ENCODE data around the gene AKIRIN2.
A peak's percentile ranks its signal among the peaks of the same experiment; 100 is the strongest.

The AKIRIN2 gene

DNA sequence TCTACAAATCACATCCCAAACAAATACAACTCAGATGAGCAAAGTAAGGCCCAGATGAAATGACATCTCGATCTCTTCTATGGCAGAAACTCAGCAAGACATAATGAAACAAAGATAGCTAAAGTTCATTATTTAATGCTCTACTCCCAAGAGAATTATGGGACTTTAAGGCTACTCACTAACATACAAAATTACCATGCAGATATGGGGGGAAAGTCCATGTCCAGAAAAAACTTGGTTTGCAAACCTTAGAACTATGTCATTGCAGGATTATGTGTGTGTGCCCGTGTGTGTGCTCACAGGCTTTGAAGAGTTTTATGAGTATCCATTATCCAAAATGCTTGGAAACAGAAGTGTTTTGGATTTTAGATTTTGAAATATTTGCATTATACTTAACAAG lies 34.0 kb downstream of the AKIRIN2 start:
- no peak for DNase-seq (ENCODE audit: low read depth)
- TF ChIP-seq, protein P1, sequence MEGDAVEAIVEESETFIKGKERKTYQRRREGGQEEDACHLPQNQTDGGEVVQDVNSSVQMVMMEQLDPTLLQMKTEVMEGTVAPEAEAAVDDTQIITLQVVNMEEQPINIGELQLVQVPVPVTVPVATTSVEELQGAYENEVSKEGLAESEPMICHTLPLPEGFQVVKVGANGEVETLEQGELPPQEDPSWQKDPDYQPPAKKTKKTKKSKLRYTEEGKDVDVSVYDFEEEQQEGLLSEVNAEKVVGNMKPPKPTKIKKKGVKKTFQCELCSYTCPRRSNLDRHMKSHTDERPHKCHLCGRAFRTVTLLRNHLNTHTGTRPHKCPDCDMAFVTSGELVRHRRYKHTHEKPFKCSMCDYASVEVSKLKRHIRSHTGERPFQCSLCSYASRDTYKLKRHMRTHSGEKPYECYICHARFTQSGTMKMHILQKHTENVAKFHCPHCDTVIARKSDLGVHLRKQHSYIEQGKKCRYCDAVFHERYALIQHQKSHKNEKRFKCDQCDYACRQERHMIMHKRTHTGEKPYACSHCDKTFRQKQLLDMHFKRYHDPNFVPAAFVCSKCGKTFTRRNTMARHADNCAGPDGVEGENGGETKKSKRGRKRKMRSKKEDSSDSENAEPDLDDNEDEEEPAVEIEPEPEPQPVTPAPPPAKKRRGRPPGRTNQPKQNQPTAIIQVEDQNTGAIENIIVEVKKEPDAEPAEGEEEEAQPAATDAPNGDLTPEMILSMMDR (conservative IDR thresholded peaks at IDR 0.05; ENCODE audit: low read depth, low read length) = no peak

DNA sequence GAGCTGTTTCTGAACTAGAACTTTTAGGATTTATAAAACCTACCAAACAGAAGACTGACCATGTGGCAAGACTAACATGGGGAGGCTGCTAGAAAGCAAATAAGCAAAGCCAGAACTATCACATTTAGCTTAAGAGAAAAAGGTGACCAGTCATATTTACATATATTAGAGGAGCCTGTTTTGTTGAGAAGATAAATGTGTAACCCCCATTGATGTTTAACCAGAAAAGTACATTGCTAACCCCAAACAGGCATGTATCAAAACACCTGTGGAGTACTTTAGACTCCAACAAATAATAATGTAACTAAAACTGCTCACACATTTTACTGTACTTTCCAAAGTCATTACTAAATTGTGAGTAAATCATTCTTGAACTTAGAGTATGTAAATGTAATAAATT lies 35.0 kb downstream of the AKIRIN2 start:
- TF ChIP-seq, protein P1 (conservative IDR thresholded peaks at IDR 0.05; ENCODE audit: low read depth, low read length) = no peak
- H3K4me3 ChIP-seq (ENCODE audit: low read depth, low read length) = no peak overlapping the region
- no peak for DNase-seq (ENCODE audit: low read depth)

More for the DNA sequence above, 34.0 kb downstream of the AKIRIN2 start:
- no peak overlapping the region for H3K4me3 ChIP-seq (ENCODE audit: low read depth, low read length)

DNA sequence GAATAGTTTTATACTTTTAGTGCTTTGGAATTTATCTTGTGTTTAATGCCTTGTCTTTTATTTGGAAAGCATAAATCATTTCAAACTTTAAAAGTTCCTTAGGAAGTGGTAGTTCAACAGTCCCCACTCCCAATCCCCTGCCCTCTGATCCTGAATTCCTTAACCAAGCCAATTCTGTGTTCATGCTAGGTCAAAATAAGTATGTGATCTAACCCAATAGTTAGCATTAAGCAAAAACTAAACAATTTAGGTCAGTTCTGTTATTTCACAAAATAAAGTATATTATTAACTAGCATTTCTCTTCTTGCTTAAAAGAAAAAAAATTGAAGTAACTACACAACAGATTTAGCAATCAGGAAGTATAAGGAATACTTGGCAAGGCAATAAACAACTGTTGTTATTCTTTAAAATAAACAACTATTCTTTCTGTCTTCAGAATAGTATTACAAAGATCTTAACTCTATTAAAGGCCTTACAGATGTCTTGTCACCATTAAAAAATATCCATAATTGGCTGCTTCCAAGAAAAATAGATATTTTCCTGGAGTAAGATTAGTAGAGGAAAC lies 37.0 kb downstream of the AKIRIN2 start:
- TF ChIP-seq, protein P1 (conservative IDR thresholded peaks at IDR 0.05; ENCODE audit: low read depth, low read length) = no peak

DNA sequence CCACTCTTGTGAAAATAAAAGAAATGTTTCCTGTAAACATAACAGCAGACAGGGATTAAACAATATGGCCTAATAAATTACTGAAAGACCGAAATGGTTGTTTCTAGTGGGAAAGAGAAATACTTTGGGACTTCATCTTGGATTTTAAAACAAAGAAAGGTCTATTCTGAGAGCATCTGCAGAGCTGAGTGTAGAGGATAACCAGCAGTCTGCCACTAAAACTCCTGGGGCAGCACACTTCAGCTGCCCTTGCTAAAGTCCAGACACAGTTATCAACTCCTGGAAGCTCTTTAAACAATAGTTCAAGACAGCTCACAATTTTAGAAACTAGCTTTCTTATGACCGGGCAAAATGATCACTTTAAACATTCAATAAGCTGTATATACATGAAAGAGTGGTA lies 38.6 kb downstream of the AKIRIN2 start:
- DNase-seq (ENCODE audit: low read depth) = no peak
- TF ChIP-seq, protein P1 (conservative IDR thresholded peaks at IDR 0.05; ENCODE audit: low read depth, low read length) = no peak
- H3K4me3 ChIP-seq (ENCODE audit: low read depth, low read length) = no peak overlapping the region

More for the DNA sequence above, 37.0 kb downstream of the AKIRIN2 start:
- no peak overlapping the region for H3K4me3 ChIP-seq (ENCODE audit: low read depth, low read length)
- no peak for DNase-seq (ENCODE audit: low read depth)

DNA sequence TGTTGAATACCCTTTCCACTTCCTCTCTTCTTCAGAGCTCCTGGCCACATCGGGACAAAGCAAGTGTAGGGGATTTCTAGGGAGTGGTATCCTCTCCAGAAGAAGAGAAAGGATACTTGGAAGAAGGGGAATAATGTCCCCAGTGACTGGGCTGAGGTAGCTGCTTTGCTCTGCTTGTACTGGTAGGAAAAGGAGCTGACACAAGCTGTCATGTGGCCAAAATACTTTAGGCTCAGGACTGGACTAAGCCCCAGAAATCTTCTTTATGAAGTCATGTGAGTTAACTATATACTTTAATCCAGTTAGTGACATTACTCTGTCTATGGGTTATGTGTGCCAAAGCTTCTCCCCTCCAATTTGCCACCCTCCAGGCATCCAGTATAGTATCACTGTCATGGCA lies 40.5 kb downstream of the AKIRIN2 start:
- no peak overlapping the region for H3K4me3 ChIP-seq (ENCODE audit: low read depth, low read length)
- DNase-seq (ENCODE audit: low read depth) = peak; percentile 39
- TF ChIP-seq, protein P1 (conservative IDR thresholded peaks at IDR 0.05; ENCODE audit: low read depth, low read length) = no peak

DNA sequence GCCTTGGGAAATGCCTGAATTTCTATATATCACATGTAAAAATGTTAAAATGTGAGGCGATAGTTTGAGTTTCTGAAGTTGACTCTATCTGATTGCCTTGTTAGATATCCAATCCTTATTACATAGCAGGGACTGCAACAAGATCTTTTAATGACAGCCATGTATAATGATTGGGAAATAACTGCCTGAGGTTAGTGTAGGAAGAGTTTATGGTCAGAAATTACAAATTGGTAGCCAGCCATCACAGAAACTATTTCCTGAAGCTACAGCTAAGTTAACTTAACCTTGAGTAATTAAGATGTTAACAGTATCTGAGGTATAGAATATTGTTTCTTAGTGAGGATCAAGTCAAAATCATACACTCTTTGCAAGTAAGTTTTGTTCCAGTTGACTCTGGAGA lies 41.0 kb downstream of the AKIRIN2 start:
- no peak overlapping the region for H3K4me3 ChIP-seq (ENCODE audit: low read depth, low read length)
- peak; percentile 61 for DNase-seq (ENCODE audit: low read depth)
- TF ChIP-seq, protein P1 (conservative IDR thresholded peaks at IDR 0.05; ENCODE audit: low read depth, low read length) = no peak

DNA sequence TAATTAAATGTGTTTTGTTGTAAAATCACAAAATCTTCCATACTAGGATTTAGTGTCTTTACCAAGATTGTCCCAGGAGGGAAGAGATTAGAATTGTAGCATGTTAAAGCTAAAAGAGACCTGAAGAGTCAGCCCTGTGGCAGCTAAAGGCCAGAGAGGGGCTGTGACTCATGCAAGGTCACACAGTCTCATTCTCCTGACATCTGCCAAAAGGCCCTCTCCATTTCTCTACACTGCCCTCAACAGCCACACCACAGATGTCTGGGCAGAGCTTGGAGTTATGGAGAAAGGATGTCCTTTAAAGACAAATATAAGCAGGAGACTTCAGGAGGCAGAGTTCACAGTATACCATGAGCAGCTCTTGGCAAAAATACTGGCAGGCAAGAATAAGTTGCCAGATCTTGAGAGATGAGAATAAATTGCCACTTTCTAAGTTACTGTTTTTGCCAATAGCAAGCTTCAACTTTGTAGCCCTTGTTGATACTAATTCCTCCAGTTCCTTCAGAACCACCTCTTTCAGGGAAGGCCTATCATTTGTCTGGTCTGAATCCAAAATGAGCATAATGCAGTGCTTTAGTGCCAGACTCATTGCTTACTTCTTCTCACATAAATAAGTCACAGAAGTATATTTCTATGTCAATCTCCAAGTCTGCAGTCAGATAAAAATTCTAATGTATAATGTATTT lies 41.7 kb downstream of the AKIRIN2 start:
- no peak overlapping the region for H3K4me3 ChIP-seq (ENCODE audit: low read depth, low read length)
- peak; percentile 56 for DNase-seq (ENCODE audit: low read depth)
- TF ChIP-seq, protein P1 (conservative IDR thresholded peaks at IDR 0.05; ENCODE audit: low read depth, low read length) = no peak
